SH-SY5Y (cell line): Measurements from ENCODE around the gene ANKRD37.

Source experiments
- GATA2 ChIP-seq: IDR thresholded peaks from 2 replicates; pipeline ENCODE4 v1.6.1; 2011; ENCODE audit warnings: mild to moderate bottlenecking, low read depth, low read length
- GATA3 ChIP-seq: IDR thresholded peaks from 2 replicates; pipeline ENCODE4 v1.6.1; 2011; ENCODE audit warnings: low read depth, mild to moderate bottlenecking, low read length, moderate library complexity

- TF ChIP-seq GATA2: no peak
- no peak for TF ChIP-seq GATA3
Measured at GRCh38 chr4:185426960-185427688, 30.5 kb downstream of the ANKRD37 start.
